HepG2 (cell line): Measurements from ENCODE around the gene NDOR1. TPM values are rescaled to one million over a fixed set of nuclear protein-coding genes. Genes with fewer than 3 reads are reported as not detected.

ENCODE experiments used
- AHR ChIP-seq: IDR thresholded peaks from 2 replicates; pipeline ENCODE4 v1.6.1; 2018; ENCODE audit warnings: missing genetic modification reagents, missing compliant biosample characterization
- CENPBD1 ChIP-seq: sonication (generic); formaldehyde crosslinking; IDR thresholded peaks from 2 replicates; pipeline ENCODE4 v1.8.0; 2022; ENCODE audit warnings: missing genetic modification reagents, low read depth, mild to moderate bottlenecking, borderline replicate concordance
- DZIP1 ChIP-seq: sonication (generic); formaldehyde crosslinking; IDR thresholded peaks from 2 replicates; pipeline ENCODE4 v1.5.0; 2020; ENCODE audit warnings: mild to moderate bottlenecking, missing genetic modification reagents
- E2F5 ChIP-seq: sonication (generic); formaldehyde crosslinking; conservative IDR thresholded peaks from 2 replicates; pipeline ENCODE4 v1.4.0; 2020; ENCODE audit warnings: missing genetic modification reagents
- GLMP ChIP-seq: sonication (generic); formaldehyde crosslinking; IDR thresholded peaks from 2 replicates; pipeline ENCODE4 v1.9.0; 2021; ENCODE audit warnings: missing genetic modification reagents, mild to moderate bottlenecking, borderline replicate concordance
- GMEB2 ChIP-seq: IDR thresholded peaks from 2 replicates; pipeline ENCODE4 v1.6.1; 2016; ENCODE audit warnings: missing biosample characterization, missing genetic modification reagents, low read depth
- HNRNPH1 ChIP-seq: fragments of 200-400 bp; formaldehyde crosslinking; optimal IDR thresholded peaks from 2 replicates; pipeline ENCODE3; 2017; ENCODE audit warnings: mild to moderate bottlenecking, low read depth, low read length
- KDM2A ChIP-seq: sonication (generic); formaldehyde crosslinking; IDR thresholded peaks from 2 replicates; pipeline ENCODE4 v1.4.0; 2020; ENCODE audit warnings: low read depth, missing genetic modification reagents, borderline replicate concordance
- KLF16 ChIP-seq, 2 experiments: sonication (generic) in 1 of 2; formaldehyde crosslinking in 1 of 2; IDR thresholded peaks; 2 replicates each; pipeline versions ENCODE4 v1.6.1 to v1.8.0; 2016 to 2023; ENCODE audit warnings: missing genetic modification reagents in 2 of 2, missing compliant biosample characterization in 1 of 2
- NFIC ChIP-seq: IDR thresholded peaks from 2 replicates; pipeline ENCODE4 v1.6.1; 2012; ENCODE audit warnings: mild to moderate bottlenecking, low read length, inconsistent platforms
- SIX1 ChIP-seq: sonication (generic); formaldehyde crosslinking; IDR thresholded peaks from 2 replicates; pipeline ENCODE4 v1.4.0; 2020; ENCODE audit warnings: missing genetic modification reagents, borderline replicate concordance
- SP1 ChIP-seq, 2 experiments: fragments of 450-650 bp in 1 of 2; sonication (generic) in 1 of 2; formaldehyde crosslinking in 1 of 2; IDR thresholded peaks; 2 replicates each; pipeline versions ENCODE4 v1.4.0 to v1.6.1; 2016 to 2020; ENCODE audit warnings: missing genetic modification reagents in 1 of 2
- TMF1 ChIP-seq: sonication (generic); formaldehyde crosslinking; IDR thresholded peaks from 2 replicates; pipeline ENCODE4 v1.8.1; 2022; ENCODE audit warnings: low read depth, missing genetic modification reagents
- ZNF253 ChIP-seq: sonication (generic); formaldehyde crosslinking; IDR thresholded peaks from 2 replicates; pipeline ENCODE4 v1.8.0; 2022; ENCODE audit warnings: mild to moderate bottlenecking, missing genetic modification reagents, borderline replicate concordance
- ZNF431 ChIP-seq: sonication (generic); formaldehyde crosslinking; IDR thresholded peaks from 2 replicates; pipeline ENCODE4 v1.9.0; 2022; ENCODE audit warnings: missing genetic modification reagents, low read depth, mild to moderate bottlenecking, borderline replicate concordance
- polyA plus RNA-seq, 8 experiments: library from polyadenylated mRNA; depleted of rRNA in 3 of 8; stranded (reverse) in 7 of 8; unstranded in 1 of 8; fragments of >200 nt; fragmentation: Illumina TruSeq in 4 of 8; extraction: Trizol in 4 of 8; gene quantifications; 2 replicates each; pipeline versions ENCODE4 v1.2.1 to v1.2.3, GENCODE V29; 2011 to 2016; ENCODE audit warnings: low read depth in 4 of 8, missing spikeins in 1 of 8, mixed read lengths in 1 of 8; ENCODE audit not compliant: insufficient read depth in 1 of 8
- total RNA-seq, 5 experiments: library from RNA; depleted of rRNA; stranded (reverse); fragments of >200 nt; fragmentation: Illumina TruSeq; extraction: Trizol; gene quantifications; 2 replicates each; pipeline ENCODE4 v1.2.3, GENCODE V29; 2016; ENCODE audit warnings: low read depth in 1 of 5
- TF ChIP-seq, protein P1 (sequence below): sonication (generic); formaldehyde crosslinking; IDR thresholded peaks from 2 replicates; pipeline ENCODE4 v1.4.0; 2020; ENCODE audit warnings: missing genetic modification reagents

The NDOR1 gene
- total and polyA plus RNA-seq, 2 of the 13 experiments (the other 11 are each of a cell fraction or from before 2014, with no cell fraction given), result 3.6 to 8.7 TPM

- TF ChIP-seq, protein P1, sequence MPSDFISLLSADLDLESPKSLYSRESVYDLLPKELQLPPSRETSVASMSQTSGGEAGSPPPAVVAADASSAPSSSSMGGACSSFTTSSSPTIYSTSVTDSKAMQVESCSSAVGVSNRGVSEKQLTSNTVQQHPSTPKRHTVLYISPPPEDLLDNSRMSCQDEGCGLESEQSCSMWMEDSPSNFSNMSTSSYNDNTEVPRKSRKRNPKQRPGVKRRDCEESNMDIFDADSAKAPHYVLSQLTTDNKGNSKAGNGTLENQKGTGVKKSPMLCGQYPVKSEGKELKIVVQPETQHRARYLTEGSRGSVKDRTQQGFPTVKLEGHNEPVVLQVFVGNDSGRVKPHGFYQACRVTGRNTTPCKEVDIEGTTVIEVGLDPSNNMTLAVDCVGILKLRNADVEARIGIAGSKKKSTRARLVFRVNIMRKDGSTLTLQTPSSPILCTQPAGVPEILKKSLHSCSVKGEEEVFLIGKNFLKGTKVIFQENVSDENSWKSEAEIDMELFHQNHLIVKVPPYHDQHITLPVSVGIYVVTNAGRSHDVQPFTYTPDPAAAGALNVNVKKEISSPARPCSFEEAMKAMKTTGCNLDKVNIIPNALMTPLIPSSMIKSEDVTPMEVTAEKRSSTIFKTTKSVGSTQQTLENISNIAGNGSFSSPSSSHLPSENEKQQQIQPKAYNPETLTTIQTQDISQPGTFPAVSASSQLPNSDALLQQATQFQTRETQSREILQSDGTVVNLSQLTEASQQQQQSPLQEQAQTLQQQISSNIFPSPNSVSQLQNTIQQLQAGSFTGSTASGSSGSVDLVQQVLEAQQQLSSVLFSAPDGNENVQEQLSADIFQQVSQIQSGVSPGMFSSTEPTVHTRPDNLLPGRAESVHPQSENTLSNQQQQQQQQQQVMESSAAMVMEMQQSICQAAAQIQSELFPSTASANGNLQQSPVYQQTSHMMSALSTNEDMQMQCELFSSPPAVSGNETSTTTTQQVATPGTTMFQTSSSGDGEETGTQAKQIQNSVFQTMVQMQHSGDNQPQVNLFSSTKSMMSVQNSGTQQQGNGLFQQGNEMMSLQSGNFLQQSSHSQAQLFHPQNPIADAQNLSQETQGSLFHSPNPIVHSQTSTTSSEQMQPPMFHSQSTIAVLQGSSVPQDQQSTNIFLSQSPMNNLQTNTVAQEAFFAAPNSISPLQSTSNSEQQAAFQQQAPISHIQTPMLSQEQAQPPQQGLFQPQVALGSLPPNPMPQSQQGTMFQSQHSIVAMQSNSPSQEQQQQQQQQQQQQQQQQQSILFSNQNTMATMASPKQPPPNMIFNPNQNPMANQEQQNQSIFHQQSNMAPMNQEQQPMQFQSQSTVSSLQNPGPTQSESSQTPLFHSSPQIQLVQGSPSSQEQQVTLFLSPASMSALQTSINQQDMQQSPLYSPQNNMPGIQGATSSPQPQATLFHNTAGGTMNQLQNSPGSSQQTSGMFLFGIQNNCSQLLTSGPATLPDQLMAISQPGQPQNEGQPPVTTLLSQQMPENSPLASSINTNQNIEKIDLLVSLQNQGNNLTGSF (CRISPR knock-in tag), result no peak
- peak; percentile 89 for TF ChIP-seq KDM2A (CRISPR knock-in tag)
- no peak for TF ChIP-seq ZNF431 (CRISPR knock-in tag)
- TF ChIP-seq CENPBD1 (CRISPR knock-in tag), result no peak
- 0 out of 4 replicates have a peak, but pooled peaks of 1 of the 2 experiments have one; percentile 20 for TF ChIP-seq KLF16 (CRISPR knock-in tag; IDR thresholded peaks at IDR 0.05)
- no peak for TF ChIP-seq HNRNPH1
- TF ChIP-seq GLMP, result no peak
- TF ChIP-seq DZIP1 (CRISPR knock-in tag), result peak; percentile 80; the same call in 1 of the 2 replicates
- no peak for TF ChIP-seq GMEB2 (CRISPR knock-in tag)
- no peak for TF ChIP-seq E2F5
- TF ChIP-seq SP1 (IDR thresholded peaks at IDR 0.05), result no peak
- TF ChIP-seq SP1 (CRISPR knock-in tag; IDR thresholded peaks at IDR 0.05), result no peak
- 0 out of 2 replicates have a peak, but pooled peaks have one; percentile 69 for TF ChIP-seq AHR (CRISPR knock-in tag)
- TF ChIP-seq SIX1 (CRISPR knock-in tag), result no peak
- TF ChIP-seq TMF1 (CRISPR knock-in tag), result no peak
- TF ChIP-seq ZNF253 (CRISPR knock-in tag), result no peak; the same call in 1 of the 2 replicates
- TF ChIP-seq NFIC, result no peak
These were observed 13.3 kb downstream of the NDOR1 start (continued) for GRCh38 chr9:137218754-137219271.
